ENCODE data around the gene IBA57. TPM values are rescaled to one million over a fixed set of nuclear protein-coding genes. Genes with fewer than 3 reads are reported as not detected.

Gene IBA57
- total and polyA plus RNA-seq, 2 of the 8 experiments (the other 6 are each of a cell fraction or from before 2014, with no cell fraction given) = 2.6 to 5.9 TPM

DNA sequence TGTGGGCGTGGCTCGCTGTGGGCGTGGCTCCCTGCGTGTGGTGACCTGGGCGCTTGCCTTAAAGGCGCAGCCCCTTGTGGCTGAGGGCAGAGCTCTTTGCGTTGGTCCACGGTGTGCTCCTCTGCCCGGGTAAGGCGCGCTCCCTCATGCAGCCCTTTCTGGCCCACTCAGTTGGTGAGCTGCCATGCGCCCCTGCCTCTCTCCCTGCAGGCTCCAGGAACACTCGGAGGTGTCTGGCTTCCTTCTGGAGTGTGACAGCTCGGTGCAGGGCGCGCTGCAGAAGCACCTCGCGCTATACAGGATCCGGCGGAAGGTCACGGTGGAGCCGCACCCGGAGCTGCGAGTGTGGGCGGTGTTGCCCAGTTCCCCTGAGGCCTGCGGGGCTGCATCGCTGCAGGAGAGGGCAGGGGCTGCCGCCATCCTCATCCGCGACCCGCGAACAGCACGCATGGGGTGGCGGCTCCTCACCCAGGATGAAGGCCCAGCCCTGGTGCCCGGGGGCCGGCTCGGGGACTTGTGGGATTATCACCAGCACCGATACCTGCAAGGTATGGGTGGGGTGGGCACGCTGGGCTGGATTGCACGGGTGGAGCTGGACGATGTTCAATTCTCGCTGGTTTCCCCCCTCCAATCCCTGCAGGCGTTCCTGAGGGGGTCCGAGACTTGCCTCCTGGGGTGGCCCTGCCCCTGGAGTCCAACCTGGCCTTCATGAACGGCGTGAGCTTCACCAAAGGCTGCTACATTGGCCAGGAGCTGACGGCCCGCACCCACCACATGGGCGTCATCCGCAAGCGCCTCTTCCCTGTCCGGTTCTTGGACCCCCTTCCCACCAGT, 9.1 kb downstream of the IBA57 start (continued):
- TF ChIP-seq SP1 (IDR thresholded peaks at IDR 0.05; ENCODE audit: low read depth, low read length) (0 out of 2 replicates have a peak, but pooled peaks have one; percentile 16), POLR2AphosphoS5 (IDR thresholded peaks at IDR 0.05; ENCODE audit: low read depth, low read length) (0 out of 2 replicates have a peak, but pooled peaks have one; percentile 60)
